ENCODE results near the gene PLXNC1.

Gene PLXNC1

GRCh38 chr12:94263905-94264561 is 115.7 kb downstream of the PLXNC1 start:
- Histone ChIP-seq H3K27ac (peak overlapping the region; percentile 95), H3K9me3 (peaks cover 4% of the 10 kb centered on the region), H3K4me3 (ENCODE audit: low read depth in 1 of 2, low read length in 1 of 2) (peak overlapping the region in 1 of 2 experiments; percentile 50), H3K4me1 (ENCODE audit: control insufficient read depth in 1 of 2, insufficient read depth in 1 of 2, low read depth in 1 of 2, low read length in 1 of 2) (peaks cover 53 to 56% of the 10 kb centered on the region in 2 experiments), H3K36me3 (peaks cover 88% of the 10 kb centered on the region), H3K27me3 (no peaks in the 10 kb centered on the region)
- TF ChIP-seq CTCF (IDR thresholded peaks at IDR 0.05) = no peak

DNA sequence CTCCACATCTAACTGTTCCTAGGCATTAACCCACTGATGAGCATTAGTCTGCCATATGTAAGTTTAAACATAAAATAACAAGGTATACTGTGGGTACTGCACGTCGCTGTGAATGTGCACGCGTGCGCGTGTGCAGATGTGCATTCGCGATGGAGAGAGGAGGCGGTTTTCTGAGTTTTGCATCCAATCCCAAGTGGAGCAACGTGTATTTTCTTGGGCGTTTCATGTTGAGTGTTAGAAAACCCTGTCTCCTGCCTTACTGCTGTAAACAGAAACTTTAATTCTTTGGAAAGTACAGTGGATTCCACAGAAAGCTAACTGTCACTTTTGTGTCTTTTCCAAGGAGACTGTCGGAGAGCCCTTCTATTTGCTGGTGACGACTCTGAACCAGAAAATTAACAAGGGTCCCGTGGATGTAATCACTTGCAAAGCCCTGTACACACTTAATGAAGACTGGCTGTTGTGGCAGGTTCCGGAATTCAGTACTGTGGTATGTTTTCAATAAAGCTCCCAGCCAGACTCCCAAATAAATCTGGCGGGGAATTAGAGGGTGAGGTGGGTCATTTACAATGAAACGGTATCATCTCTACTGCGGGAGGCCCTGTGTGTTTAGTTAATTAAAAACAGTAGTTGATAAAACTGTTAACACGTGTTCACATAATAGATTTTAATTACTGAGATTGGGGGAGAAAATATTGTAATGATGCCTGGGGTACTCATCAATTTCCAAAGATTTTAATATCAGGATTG is 116.5 kb downstream of the PLXNC1 start:
- Histone ChIP-seq H3K4me3 (ENCODE audit: low read depth in 1 of 2, low read length in 1 of 2) (no peak overlapping the region), H3K27ac (peak overlapping the region; percentile 95), H3K27me3 (no peaks in the 10 kb centered on the region), H3K9me3 (peaks cover 4% of the 10 kb centered on the region), H3K36me3 (peaks cover 88% of the 10 kb centered on the region), H3K4me1 (ENCODE audit: control insufficient read depth in 1 of 2, insufficient read depth in 1 of 2, low read depth in 1 of 2, low read length in 1 of 2) (peaks cover 53 to 56% of the 10 kb centered on the region in 2 experiments)
- TF ChIP-seq CTCF (IDR thresholded peaks at IDR 0.05) = no peak

DNA sequence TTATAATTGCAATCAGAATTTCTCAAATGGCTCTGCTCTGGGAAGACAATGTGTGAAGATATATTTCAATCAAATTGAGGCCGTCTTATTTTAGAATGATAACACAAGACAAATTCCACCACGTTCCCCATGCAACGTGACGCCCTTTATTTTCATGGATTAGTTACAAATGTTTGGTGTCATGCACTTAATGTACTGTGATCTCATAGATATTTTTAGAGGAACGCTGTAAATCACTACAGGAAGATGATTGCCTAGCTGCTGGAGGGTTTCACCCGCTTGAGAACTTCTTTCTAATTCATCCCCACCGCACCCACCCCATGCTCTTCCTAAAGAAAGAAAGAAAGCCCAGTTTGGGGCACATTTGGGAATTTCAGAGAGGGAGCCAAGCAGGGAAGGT is 117.2 kb downstream of the PLXNC1 start:
- H3K4me3 ChIP-seq (ENCODE audit: low read depth in 1 of 2, low read length in 1 of 2) = no peak overlapping the region
- peak overlapping the region; percentile 80 for H3K27ac ChIP-seq
- no peak for TF ChIP-seq CTCF (IDR thresholded peaks at IDR 0.05)
- H3K4me1 ChIP-seq (ENCODE audit: control insufficient read depth in 1 of 2, insufficient read depth in 1 of 2, low read depth in 1 of 2, low read length in 1 of 2) = peaks cover 53 to 56% of the 10 kb centered on the region in 2 experiments
- H3K27me3 ChIP-seq = no peaks in the 10 kb centered on the region
- peaks cover 88% of the 10 kb centered on the region for H3K36me3 ChIP-seq
- H3K9me3 ChIP-seq = peaks cover 4% of the 10 kb centered on the region

DNA sequence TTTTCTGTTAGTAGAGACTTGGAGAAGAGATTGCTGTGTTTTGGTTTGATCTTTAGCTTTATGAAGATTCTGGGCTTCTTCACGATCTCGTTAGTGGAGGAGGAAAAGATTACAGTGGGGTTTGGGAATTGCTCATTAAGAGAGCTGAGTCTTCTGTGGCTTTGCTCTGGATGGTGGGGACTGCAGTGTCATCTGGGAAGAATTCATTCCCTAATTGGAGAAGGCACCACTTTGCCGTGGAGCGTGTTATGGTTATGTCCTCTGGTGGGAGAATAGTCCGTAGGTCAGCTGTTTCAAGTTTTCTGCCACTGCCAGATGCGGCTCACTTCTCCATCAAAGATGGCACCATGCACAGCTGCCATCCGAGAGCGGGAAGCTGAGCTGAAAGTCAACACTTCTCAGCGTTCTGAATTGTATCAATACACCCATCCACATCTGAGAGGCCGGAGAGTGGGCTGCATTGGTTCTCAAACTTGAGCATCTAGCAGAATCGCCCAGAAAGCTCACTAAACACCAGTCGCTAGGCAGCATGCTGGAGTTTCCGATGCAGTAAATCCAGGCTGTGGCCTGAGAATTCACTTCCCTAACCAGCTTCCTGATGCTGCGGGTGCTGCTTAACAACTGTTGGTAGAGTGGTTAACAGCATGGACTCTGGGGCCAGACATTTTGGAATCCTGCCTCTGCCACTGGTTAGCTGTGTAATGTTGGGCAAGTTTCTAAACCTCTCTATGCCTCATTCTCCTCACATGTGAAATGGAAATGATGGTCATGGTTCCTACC is 117.8 kb downstream of the PLXNC1 start:
- H3K4me3 ChIP-seq (ENCODE audit: low read depth in 1 of 2, low read length in 1 of 2) = no peak overlapping the region
- no peak for TF ChIP-seq CTCF (IDR thresholded peaks at IDR 0.05)
- peaks cover 1% of the 10 kb centered on the region for H3K9me3 ChIP-seq
- peaks cover 88% of the 10 kb centered on the region for H3K36me3 ChIP-seq
- H3K4me1 ChIP-seq (ENCODE audit: control insufficient read depth in 1 of 2, insufficient read depth in 1 of 2, low read depth in 1 of 2, low read length in 1 of 2) = peaks cover 53 to 56% of the 10 kb centered on the region in 2 experiments
- H3K27me3 ChIP-seq = no peaks in the 10 kb centered on the region
- H3K27ac ChIP-seq = peak overlapping the region; percentile 80

GRCh38 chr12:94266796-94267536 is 118.6 kb downstream of the PLXNC1 start:
- peaks cover 52 to 53% of the 10 kb centered on the region in 2 experiments for H3K4me1 ChIP-seq (ENCODE audit: control insufficient read depth in 1 of 2, insufficient read depth in 1 of 2, low read depth in 1 of 2, low read length in 1 of 2)
- H3K27me3 ChIP-seq = no peaks in the 10 kb centered on the region
- no peaks in the 10 kb centered on the region for H3K9me3 ChIP-seq
- H3K27ac ChIP-seq = peak overlapping the region; percentile 80
- peaks cover 88% of the 10 kb centered on the region for H3K36me3 ChIP-seq
- peak overlapping the region in 1 of 2 experiments; percentile 6 for H3K4me3 ChIP-seq (ENCODE audit: low read depth in 1 of 2, low read length in 1 of 2)
- TF ChIP-seq CTCF (IDR thresholded peaks at IDR 0.05) = no peak

Data from neutrophil (primary cell).